DND-41 (cell line): ENCODE results near the gene AMFR.

Experiments
- ATAC-seq: fragments of 200-7000 bp; cut with Tn5 transposase; 3 replicates; pipeline ENCODE4 v1.9.1; 2021; ENCODE audit warnings: low read depth; ENCODE audit not compliant: insufficient read depth
- DNase-seq: peaks from one replicate; pipeline ENCODE4 v3.0.0-alpha.2; 2020
- H2AFZ ChIP-seq: 2 replicates; pipeline ENCODE4 v1.6.0; 2012; ENCODE audit warnings: low read depth, low read length
- H3K27ac ChIP-seq: 2 replicates; pipeline ENCODE4 v1.5.1; 2012; ENCODE audit warnings: low read length, inconsistent platforms
- H3K27me3 ChIP-seq: fragments of 200-600 bp; sonication (generic); 2 replicates; pipeline ENCODE4 v1.6.0; 2012; ENCODE audit warnings: low read length, mild to moderate bottlenecking, inconsistent platforms; ENCODE audit not compliant: insufficient read depth, poor library complexity
- H3K36me3 ChIP-seq: 2 replicates; pipeline ENCODE4 v1.5.1; 2012; ENCODE audit warnings: low read length, inconsistent platforms; ENCODE audit not compliant: insufficient read depth
- H3K4me1 ChIP-seq: 2 replicates; pipeline ENCODE4 v1.5.1; 2012; ENCODE audit warnings: mild to moderate bottlenecking, low read length; ENCODE audit not compliant: insufficient read depth
- H3K4me2 ChIP-seq: 2 replicates; pipeline ENCODE4 v1.6.0; 2012; ENCODE audit warnings: mild to moderate bottlenecking, moderate library complexity, low read length, inconsistent platforms; ENCODE audit not compliant: insufficient read depth
- H3K4me3 ChIP-seq, 2 experiments: fragments of 200-600 bp in 1 of 2; shearing (Covaris generic) in 1 of 2; 2 replicates each; pipeline ENCODE4 v1.5.1; 2012 to 2016; ENCODE audit warnings: inconsistent platforms in 2 of 2, low read length in 2 of 2, mild to moderate bottlenecking in 2 of 2, low read depth in 1 of 2, moderate library complexity in 1 of 2
- H3K79me2 ChIP-seq: 2 replicates; pipeline ENCODE4 v1.6.0; 2012; ENCODE audit warnings: low read length, inconsistent platforms; ENCODE audit not compliant: insufficient read depth
- H3K9ac ChIP-seq: 2 replicates; pipeline ENCODE4 v1.6.0; 2012; ENCODE audit warnings: low read depth, mild to moderate bottlenecking, inconsistent platforms, low read length, moderate library complexity
- H3K9me3 ChIP-seq: 2 replicates; pipeline ENCODE4 v1.5.1; 2012; ENCODE audit warnings: low read length, moderate library complexity, mild to moderate bottlenecking, inconsistent platforms; ENCODE audit not compliant: insufficient read depth, severe bottlenecking
- H4K20me1 ChIP-seq: 2 replicates; pipeline ENCODE4 v1.6.0; 2012; ENCODE audit warnings: low read length; ENCODE audit not compliant: insufficient read depth
- EZH2 ChIP-seq: IDR thresholded peaks from 3 replicates; pipeline ENCODE4 v1.6.1; 2012; ENCODE audit warnings: borderline replicate concordance, low read depth, mild to moderate bottlenecking, moderate library complexity, low read length, inconsistent platforms; ENCODE audit not compliant: severe bottlenecking
- TF ChIP-seq, protein P1 (sequence below): IDR thresholded peaks from 2 replicates; pipeline ENCODE4 v1.5.1; 2012; ENCODE audit warnings: borderline replicate concordance, low read length, moderate library complexity, mild to moderate bottlenecking; ENCODE audit not compliant: poor library complexity, severe bottlenecking; ENCODE audit errors: extremely low read depth

The AMFR gene

DNA sequence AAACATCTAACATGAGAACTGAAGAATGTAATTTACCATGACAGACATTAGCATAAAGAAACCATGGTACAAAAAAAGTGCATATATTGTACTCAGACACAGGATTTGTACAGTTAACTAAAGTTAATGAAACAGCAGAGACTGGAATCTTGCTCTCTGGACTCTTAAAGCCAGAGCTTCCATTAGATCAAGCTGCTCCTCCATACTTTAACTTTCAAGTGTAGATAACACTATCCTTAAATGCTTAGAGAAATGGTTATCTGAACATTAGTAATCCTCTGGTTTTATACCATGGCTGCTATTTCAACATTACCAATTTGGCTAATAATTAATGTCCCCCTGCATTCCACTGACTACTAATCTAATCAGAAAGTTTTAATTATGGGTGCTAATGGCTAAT is 22.7 kb upstream of the AMFR start:
- DNase-seq (no peak), ATAC-seq (no peak)
- Histone ChIP-seq H3K9ac (peak overlapping the region; percentile 4; the same call in 1 of the 2 replicates), H4K20me1 (peaks cover 49% of the 10 kb centered on the region), H3K36me3 (peaks cover 51% of the 10 kb centered on the region), H3K4me2 (peak overlapping the region; percentile 83), H3K4me1 (peaks cover 47% of the 10 kb centered on the region), H2AFZ (no peak overlapping the region), H3K27me3 (no peaks in the 10 kb centered on the region), H3K4me3 (peak overlapping the region in 1 of 2 experiments; percentile 7; a peak in 1 of 4 replicates), H3K79me2 (peaks cover 95% of the 10 kb centered on the region), H3K9me3 (no peaks in the 10 kb centered on the region), H3K27ac (no peak overlapping the region)
- TF ChIP-seq, protein P1, sequence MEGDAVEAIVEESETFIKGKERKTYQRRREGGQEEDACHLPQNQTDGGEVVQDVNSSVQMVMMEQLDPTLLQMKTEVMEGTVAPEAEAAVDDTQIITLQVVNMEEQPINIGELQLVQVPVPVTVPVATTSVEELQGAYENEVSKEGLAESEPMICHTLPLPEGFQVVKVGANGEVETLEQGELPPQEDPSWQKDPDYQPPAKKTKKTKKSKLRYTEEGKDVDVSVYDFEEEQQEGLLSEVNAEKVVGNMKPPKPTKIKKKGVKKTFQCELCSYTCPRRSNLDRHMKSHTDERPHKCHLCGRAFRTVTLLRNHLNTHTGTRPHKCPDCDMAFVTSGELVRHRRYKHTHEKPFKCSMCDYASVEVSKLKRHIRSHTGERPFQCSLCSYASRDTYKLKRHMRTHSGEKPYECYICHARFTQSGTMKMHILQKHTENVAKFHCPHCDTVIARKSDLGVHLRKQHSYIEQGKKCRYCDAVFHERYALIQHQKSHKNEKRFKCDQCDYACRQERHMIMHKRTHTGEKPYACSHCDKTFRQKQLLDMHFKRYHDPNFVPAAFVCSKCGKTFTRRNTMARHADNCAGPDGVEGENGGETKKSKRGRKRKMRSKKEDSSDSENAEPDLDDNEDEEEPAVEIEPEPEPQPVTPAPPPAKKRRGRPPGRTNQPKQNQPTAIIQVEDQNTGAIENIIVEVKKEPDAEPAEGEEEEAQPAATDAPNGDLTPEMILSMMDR, result no peak
- no peak for TF ChIP-seq EZH2

DNA sequence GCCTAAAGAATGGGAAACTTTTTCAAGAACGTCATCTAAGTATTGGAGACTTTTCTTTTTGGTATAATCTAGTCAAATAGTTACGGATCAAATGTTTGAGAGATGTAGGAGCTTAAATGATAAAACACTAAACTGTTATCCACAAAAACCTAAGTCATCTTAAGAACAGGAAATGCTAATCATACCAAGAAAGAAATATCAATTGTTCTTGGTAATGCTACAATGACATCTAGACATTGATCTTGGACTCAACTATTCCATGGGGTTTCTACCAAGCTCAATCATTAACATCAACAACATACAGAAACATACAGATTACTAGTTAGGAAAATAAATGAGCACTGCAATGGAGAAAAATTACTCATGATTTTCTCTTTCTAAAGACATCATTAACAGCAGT is 21.9 kb upstream of the AMFR start:
- no peak overlapping the region for H2AFZ ChIP-seq
- H3K36me3 ChIP-seq, result peaks cover 56% of the 10 kb centered on the region
- H3K9ac ChIP-seq, result no peak overlapping the region; the same call in 1 of the 2 replicates
- peak overlapping the region; percentile 83 for H3K4me2 ChIP-seq
- DNase-seq (no peak), ATAC-seq (no peak)
- peaks cover 95% of the 10 kb centered on the region for H3K79me2 ChIP-seq
- peaks cover 49% of the 10 kb centered on the region for H4K20me1 ChIP-seq
- TF ChIP-seq EZH2, result no peak
- TF ChIP-seq, protein P1, result no peak
- no peak overlapping the region for H3K27ac ChIP-seq
- H3K27me3 ChIP-seq, result no peaks in the 10 kb centered on the region
- peak overlapping the region in 1 of 2 experiments; percentile 7; a peak in 1 of 4 replicates for H3K4me3 ChIP-seq
- peaks cover 40% of the 10 kb centered on the region for H3K4me1 ChIP-seq
- no peaks in the 10 kb centered on the region for H3K9me3 ChIP-seq

DNA sequence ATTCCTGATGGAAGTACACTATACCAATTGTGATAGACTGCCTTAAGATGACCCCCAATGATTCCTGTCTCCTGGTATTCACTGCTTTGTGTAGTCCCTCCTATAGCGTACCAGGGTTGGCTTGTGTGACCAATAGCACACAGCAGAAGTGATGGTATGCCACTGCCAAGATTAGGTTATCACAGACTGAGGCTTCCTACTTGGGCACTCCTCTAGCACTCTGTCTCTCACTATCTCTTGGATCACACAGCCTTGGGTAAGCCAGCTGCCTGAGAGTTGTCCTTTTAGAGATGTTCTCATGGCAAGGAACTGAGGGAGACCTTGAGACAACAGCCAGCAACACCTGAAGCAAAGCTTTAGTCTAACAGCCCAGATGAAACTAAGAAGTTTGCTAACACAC is 12.7 kb upstream of the AMFR start:
- DNase-seq (no peak), ATAC-seq (no peak)
- peaks cover 84% of the 10 kb centered on the region for H3K36me3 ChIP-seq

More for the DNA sequence above, 12.7 kb upstream of the AMFR start:
- H3K9ac ChIP-seq, result no peak overlapping the region
- H3K9me3 ChIP-seq, result no peaks in the 10 kb centered on the region
- no peak overlapping the region for H3K4me3 ChIP-seq
- H4K20me1 ChIP-seq, result peaks cover 12% of the 10 kb centered on the region; the same call in 1 of the 2 replicates
- H3K4me2 ChIP-seq, result no peak overlapping the region
- H3K27ac ChIP-seq, result no peak overlapping the region
- H3K27me3 ChIP-seq, result no peaks in the 10 kb centered on the region
- TF ChIP-seq, protein P1, result no peak
- no peak for TF ChIP-seq EZH2
- H2AFZ ChIP-seq, result no peak overlapping the region
- no peaks in the 10 kb centered on the region for H3K4me1 ChIP-seq
- H3K79me2 ChIP-seq, result peaks cover 41% of the 10 kb centered on the region
